Vagina (tissue), 2 donors: Measurements from ENCODE around the gene LPP. TPM values are rescaled to one million over a fixed set of nuclear protein-coding genes. Genes with fewer than 3 reads are reported as not detected.

Source experiments
- DNase-seq, 2 donors: peaks; one replicate each; pipeline ENCODE4 v3.0.0-alpha.2; 2017; ENCODE audit errors: extremely low spot score in 2 of 2
- H3K27ac ChIP-seq: fragments of 200-600 bp; sonication (generic); one replicate; pipeline ENCODE4 v1.5.1; 2019
- H3K27me3 ChIP-seq: fragments of 200-600 bp; sonication (generic); one replicate; pipeline ENCODE4 v1.5.1; 2019
- H3K36me3 ChIP-seq, 2 donors: fragments of 200-600 bp; sonication (generic); one replicate each; pipeline ENCODE4 v1.5.1; 2017 to 2019
- H3K4me1 ChIP-seq: fragments of 200-600 bp; sonication (generic); one replicate; pipeline ENCODE4 v1.5.1; 2019
- H3K4me3 ChIP-seq, 2 donors: fragments of 200-600 bp; sonication (generic); 1 replicate in 1 of 2; 2 replicates in 1 of 2; pipeline ENCODE4 v1.5.1; 2016 to 2019
- H3K9me3 ChIP-seq: fragments of 200-600 bp; sonication (generic); one replicate; pipeline ENCODE4 v1.5.1; 2019
- POLR2A ChIP-seq, 2 donors: fragments of 450-650 bp; IDR thresholded peaks; one replicate each; pipeline ENCODE4 v1.6.1; 2017; ENCODE audit warnings: antibody characterized with exemption in 2 of 2, mild to moderate bottlenecking in 2 of 2, moderate library complexity in 2 of 2
- POLR2AphosphoS5 ChIP-seq, 2 donors: sonication (generic); formaldehyde crosslinking; IDR thresholded peaks; one replicate each; pipeline ENCODE4 v1.9.0; 2017; ENCODE audit warnings: antibody characterized with exemption in 2 of 2, mild to moderate bottlenecking in 2 of 2, low read depth in 1 of 2; ENCODE audit not compliant: insufficient read depth in 1 of 2
- intact Hi-C: fragments of 100-400 bp; cut with DNase I; formaldehyde crosslinking; loops from one replicate; pipeline ENCODE4 v1.15.1; 2023
- total RNA-seq: library from RNA; depleted of rRNA; stranded (reverse); fragments of >200 nt; gene quantifications from one replicate; pipeline ENCODE4 v1.2.3, GENCODE V29; 2016
- TF ChIP-seq, protein P1 (sequence below), 3 experiments: fragments of 450-650 bp in 2 of 3; fragments of 200-600 bp in 1 of 3; sonication (generic) in 1 of 3; IDR thresholded peaks; one replicate each; pipeline ENCODE4 v1.5.1; 2017 to 2019; ENCODE audit warnings: antibody characterized with exemption in 3 of 3, mild to moderate bottlenecking in 2 of 3, moderate library complexity in 2 of 3

LPP gene
- total RNA-seq, 1 donor from 2014 or later: 248 TPM

DNA sequence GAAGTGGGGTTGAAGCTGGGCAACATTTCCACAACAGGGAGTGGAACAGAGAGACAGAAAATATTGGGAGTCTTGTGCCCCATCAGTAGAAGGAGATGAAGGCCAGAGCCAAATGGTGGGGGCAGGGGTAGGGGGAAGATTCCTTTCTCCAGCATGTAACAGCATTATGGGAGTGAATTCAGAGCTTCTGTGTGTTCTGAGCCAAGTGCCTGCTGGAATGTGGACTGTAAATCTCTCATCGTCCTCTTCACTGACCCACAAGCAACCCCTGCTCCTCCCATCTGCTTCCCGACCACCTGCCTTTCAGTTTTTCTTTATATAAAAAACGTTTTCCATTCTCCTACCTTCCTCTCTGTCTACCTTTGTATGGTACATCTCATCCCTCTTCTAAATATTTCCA lies 673.6 kb downstream of the LPP start:
- TF ChIP-seq POLR2A (IDR thresholded peaks at IDR 0.05) (no peak), POLR2AphosphoS5 (IDR thresholded peaks at IDR 0.05; ENCODE audit: insufficient read depth in 1 of 2, low read depth in 1 of 2) (no peak)
- TF ChIP-seq, protein P1, sequence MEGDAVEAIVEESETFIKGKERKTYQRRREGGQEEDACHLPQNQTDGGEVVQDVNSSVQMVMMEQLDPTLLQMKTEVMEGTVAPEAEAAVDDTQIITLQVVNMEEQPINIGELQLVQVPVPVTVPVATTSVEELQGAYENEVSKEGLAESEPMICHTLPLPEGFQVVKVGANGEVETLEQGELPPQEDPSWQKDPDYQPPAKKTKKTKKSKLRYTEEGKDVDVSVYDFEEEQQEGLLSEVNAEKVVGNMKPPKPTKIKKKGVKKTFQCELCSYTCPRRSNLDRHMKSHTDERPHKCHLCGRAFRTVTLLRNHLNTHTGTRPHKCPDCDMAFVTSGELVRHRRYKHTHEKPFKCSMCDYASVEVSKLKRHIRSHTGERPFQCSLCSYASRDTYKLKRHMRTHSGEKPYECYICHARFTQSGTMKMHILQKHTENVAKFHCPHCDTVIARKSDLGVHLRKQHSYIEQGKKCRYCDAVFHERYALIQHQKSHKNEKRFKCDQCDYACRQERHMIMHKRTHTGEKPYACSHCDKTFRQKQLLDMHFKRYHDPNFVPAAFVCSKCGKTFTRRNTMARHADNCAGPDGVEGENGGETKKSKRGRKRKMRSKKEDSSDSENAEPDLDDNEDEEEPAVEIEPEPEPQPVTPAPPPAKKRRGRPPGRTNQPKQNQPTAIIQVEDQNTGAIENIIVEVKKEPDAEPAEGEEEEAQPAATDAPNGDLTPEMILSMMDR (IDR thresholded peaks at IDR 0.05): no peak
- H3K4me3 ChIP-seq: no peak overlapping the region
- no peaks in the 10 kb centered on the region for H3K27me3 ChIP-seq
- H3K36me3 ChIP-seq: no peaks in the 10 kb centered on the region
- no peak overlapping the region for H3K27ac ChIP-seq
- intact Hi-C loops: no loop called here
- no peak for DNase-seq
- H3K9me3 ChIP-seq: no peaks in the 10 kb centered on the region
- peaks cover 15% of the 10 kb centered on the region for H3K4me1 ChIP-seq

DNA sequence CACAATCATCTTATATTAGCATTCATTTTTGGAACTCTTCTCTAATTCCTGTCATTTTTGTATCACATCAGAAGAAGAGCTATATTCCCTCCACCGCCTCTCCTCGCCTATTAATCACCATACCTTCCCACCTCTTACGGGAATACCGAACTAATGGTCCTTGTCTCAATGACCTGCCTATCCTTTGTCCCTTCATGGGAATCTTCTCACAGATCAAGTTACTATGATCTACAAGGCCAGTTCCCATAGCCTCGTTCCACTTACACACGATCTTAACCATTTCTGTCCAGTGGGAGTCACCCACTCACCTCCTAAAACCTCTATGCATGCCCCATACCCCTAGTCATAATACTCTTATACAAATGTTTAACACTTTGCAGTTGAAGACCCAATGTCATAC lies 675.2 kb downstream of the LPP start:
- intact Hi-C loops: no loop called here
- DNase-seq: no peak
- TF ChIP-seq POLR2A (IDR thresholded peaks at IDR 0.05) (no peak), POLR2AphosphoS5 (IDR thresholded peaks at IDR 0.05; ENCODE audit: insufficient read depth in 1 of 2, low read depth in 1 of 2) (no peak)
- TF ChIP-seq, protein P1 (IDR thresholded peaks at IDR 0.05): no peak
- H3K36me3 ChIP-seq: no peaks in the 10 kb centered on the region
- no peak overlapping the region for H3K27ac ChIP-seq
- H3K4me1 ChIP-seq: peaks cover 17% of the 10 kb centered on the region
- H3K27me3 ChIP-seq: no peaks in the 10 kb centered on the region
- no peaks in the 10 kb centered on the region for H3K9me3 ChIP-seq
- no peak overlapping the region for H3K4me3 ChIP-seq

DNA sequence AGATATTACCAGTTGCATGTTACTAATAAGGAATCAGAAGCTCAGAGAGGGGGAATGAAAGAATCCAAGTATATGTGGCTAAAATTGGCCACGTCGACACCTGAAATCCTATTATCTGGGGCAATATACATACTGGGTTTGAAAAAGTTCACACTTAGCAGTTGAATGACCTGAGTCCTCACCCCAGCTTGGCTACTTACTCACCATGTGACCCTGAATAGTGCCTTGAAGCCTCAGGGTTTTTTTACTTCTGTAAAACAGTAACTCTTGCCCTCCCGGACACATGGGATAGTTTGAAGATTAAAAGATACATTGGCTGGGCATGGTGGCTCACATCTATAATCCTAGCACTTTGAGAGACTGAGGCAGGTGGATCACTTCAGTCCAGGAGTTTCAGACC lies 675.6 kb downstream of the LPP start:
- DNase-seq: no peak
- intact Hi-C loops: no loop called here
- H3K27me3 ChIP-seq: no peaks in the 10 kb centered on the region
- no peaks in the 10 kb centered on the region for H3K36me3 ChIP-seq
- no peak overlapping the region for H3K27ac ChIP-seq
- peaks cover 20% of the 10 kb centered on the region for H3K4me1 ChIP-seq
- no peak overlapping the region for H3K4me3 ChIP-seq
- no peak for TF ChIP-seq POLR2A (IDR thresholded peaks at IDR 0.05)
- TF ChIP-seq POLR2AphosphoS5 (IDR thresholded peaks at IDR 0.05; ENCODE audit: insufficient read depth in 1 of 2, low read depth in 1 of 2): no peak
- TF ChIP-seq, protein P1 (IDR thresholded peaks at IDR 0.05): no peak
- H3K9me3 ChIP-seq: no peaks in the 10 kb centered on the region

DNA sequence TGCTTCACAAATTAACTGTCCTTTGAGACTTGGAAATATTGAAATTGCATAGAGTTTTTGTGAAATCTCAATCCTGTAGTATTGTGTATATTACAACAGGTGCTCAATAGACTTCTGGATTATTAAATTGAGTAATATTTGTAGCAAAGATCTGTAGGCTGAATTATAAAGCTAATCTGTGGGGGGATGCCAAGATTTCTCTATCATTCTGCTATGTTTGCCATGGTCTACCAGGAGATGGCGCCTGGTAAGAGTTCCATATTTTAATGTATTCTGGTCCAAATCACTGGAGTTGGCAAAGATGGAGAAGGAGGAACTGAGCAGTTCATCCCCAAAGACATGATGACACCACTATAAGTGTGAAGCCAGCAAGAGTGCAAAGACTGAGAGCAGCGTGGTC lies 676.9 kb downstream of the LPP start:
- H3K4me3 ChIP-seq: no peak overlapping the region
- intact Hi-C loops: no loop called here
- H3K9me3 ChIP-seq: no peaks in the 10 kb centered on the region
- DNase-seq: no peak
- H3K36me3 ChIP-seq: no peaks in the 10 kb centered on the region
- H3K27me3 ChIP-seq: no peaks in the 10 kb centered on the region
- no peak overlapping the region for H3K27ac ChIP-seq
- TF ChIP-seq POLR2A (IDR thresholded peaks at IDR 0.05): no peak
- TF ChIP-seq, protein P1 (IDR thresholded peaks at IDR 0.05): no peak
- no peak for TF ChIP-seq POLR2AphosphoS5 (IDR thresholded peaks at IDR 0.05; ENCODE audit: insufficient read depth in 1 of 2, low read depth in 1 of 2)
- H3K4me1 ChIP-seq: peaks cover 23% of the 10 kb centered on the region

DNA sequence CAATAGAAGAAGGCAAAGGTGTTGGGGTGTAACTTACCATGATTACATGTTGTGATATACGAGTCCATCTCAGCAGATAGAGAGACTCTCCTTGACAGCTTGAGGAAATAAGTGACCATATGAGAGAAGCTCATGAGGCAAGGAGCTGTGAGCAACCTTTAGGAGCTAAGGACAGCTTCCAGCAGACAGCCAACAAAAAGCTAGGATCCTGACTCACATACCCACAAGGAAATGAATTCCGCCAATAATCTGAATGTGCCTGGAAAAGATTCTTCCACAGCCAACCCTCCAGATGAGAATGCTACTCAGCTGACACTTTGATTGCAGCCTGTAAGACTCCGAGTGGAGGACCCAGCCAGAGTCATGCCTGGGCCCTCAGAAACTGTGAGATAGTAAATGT lies 678.2 kb downstream of the LPP start:
- H3K4me1 ChIP-seq: peaks cover 23% of the 10 kb centered on the region
- H3K27me3 ChIP-seq: no peaks in the 10 kb centered on the region
- H3K9me3 ChIP-seq: no peaks in the 10 kb centered on the region
- intact Hi-C loops: no loop called here
- no peak for DNase-seq
- H3K36me3 ChIP-seq: no peaks in the 10 kb centered on the region
- H3K27ac ChIP-seq: peak overlapping the region; percentile 6
- H3K4me3 ChIP-seq: no peak overlapping the region
- no peak for TF ChIP-seq POLR2A (IDR thresholded peaks at IDR 0.05)
- TF ChIP-seq, protein P1 (IDR thresholded peaks at IDR 0.05): no peak
- TF ChIP-seq POLR2AphosphoS5 (IDR thresholded peaks at IDR 0.05; ENCODE audit: insufficient read depth in 1 of 2, low read depth in 1 of 2): no peak
